Dermis microvascular lymphatic vessel endothelial cell (primary cell): Measurements from ENCODE around the gene EFCAB6. TPM values are rescaled to one million over a fixed set of nuclear protein-coding genes. Genes with fewer than 3 reads are reported as not detected.

Source experiments
- DNase-seq, 2 donors: peaks; one replicate each; pipeline versions ENCODE4 v3.0.0 to v3.0.0-alpha.2; 2010; ENCODE audit warnings: low read depth in 2 of 2
- total RNA-seq: library from RNA; depleted of rRNA; stranded (reverse); fragments of >200 nt; gene quantifications from 2 replicates; pipeline ENCODE4 v1.2.1, GENCODE V29; 2014

The EFCAB6 gene
- total RNA-seq, 1 donor from 2014 or later = 0.13 TPM

- DNase-seq = no peak
Measured at GRCh38 chr22:43831561-43832392, 19.7 kb upstream of the EFCAB6 start.

- no peak for DNase-seq
Measured at GRCh38 chr22:43830931-43831560, 18.9 kb upstream of the EFCAB6 start.

- DNase-seq = no peak
Measured at GRCh38 chr22:43829904-43830851, 18.1 kb upstream of the EFCAB6 start.

- no peak for DNase-seq
Measured at GRCh38 chr22:43828998-43829782, 17.1 kb upstream of the EFCAB6 start.

GRCh38 chr22:43828725-43828997 lies 16.6 kb upstream of the EFCAB6 start:
- DNase-seq = no peak

- DNase-seq = no peak
Measured at GRCh38 chr22:43827926-43828724, 16.0 kb upstream of the EFCAB6 start.

- no peak for DNase-seq
Measured at GRCh38 chr22:43827003-43827735, 15.1 kb upstream of the EFCAB6 start.

GRCh38 chr22:43826142-43827002 lies 14.3 kb upstream of the EFCAB6 start:
- no peak for DNase-seq

- DNase-seq = no peak
Measured at GRCh38 chr22:43825651-43826050, 13.5 kb upstream of the EFCAB6 start.

GRCh38 chr22:43824724-43825420 lies 12.8 kb upstream of the EFCAB6 start:
- no peak for DNase-seq

- DNase-seq = no peak
Measured at GRCh38 chr22:43823911-43824665, 12.0 kb upstream of the EFCAB6 start.

GRCh38 chr22:43823353-43823908 lies 11.3 kb upstream of the EFCAB6 start:
- no peak for DNase-seq

GRCh38 chr22:43821606-43822425 lies 9.7 kb upstream of the EFCAB6 start:
- DNase-seq = no peak

GRCh38 chr22:43820651-43821305 lies 8.7 kb upstream of the EFCAB6 start:
- DNase-seq = no peak

GRCh38 chr22:43819931-43820640 lies 8.0 kb upstream of the EFCAB6 start:
- DNase-seq = no peak
